Gastroesophageal sphincter (tissue), 4 donors: ENCODE measurements around the gene SH3RF1. TPM values are rescaled to one million over a fixed set of nuclear protein-coding genes. Genes with fewer than 3 reads are reported as not detected.

ENCODE experiments used
- ATAC-seq: fragments of 150-250 bp; one replicate; pipeline ENCODE4 v1.9.1; 2016; ENCODE audit warnings: mild to moderate bottlenecking, moderate library complexity
- H3K27ac ChIP-seq, 4 donors: fragments of 200-600 bp; sonication (generic) in 3 of 4; 1 replicate in 3 of 4; 2 replicates in 1 of 4; pipeline ENCODE4 v1.5.1; 2016 to 2019
- H3K27me3 ChIP-seq: fragments of 200-600 bp; sonication (generic); one replicate; pipeline ENCODE4 v1.5.1; 2019
- H3K36me3 ChIP-seq, 2 donors: fragments of 200-600 bp; sonication (generic); one replicate each; pipeline ENCODE4 v1.5.1; 2019; ENCODE audit warnings: control low read depth in 1 of 2
- H3K4me1 ChIP-seq, 3 donors: fragments of 200-600 bp; sonication (generic); 1 replicate in 2 of 3; 2 replicates in 1 of 3; pipeline ENCODE4 v1.5.1; 2016 to 2019; ENCODE audit warnings: control low read depth in 2 of 3
- H3K4me3 ChIP-seq, 2 donors: fragments of 200-600 bp; sonication (generic); one replicate each; pipeline ENCODE4 v1.5.1; 2019; ENCODE audit warnings: mild to moderate bottlenecking in 1 of 2, moderate library complexity in 1 of 2
- H3K9me3 ChIP-seq, 3 donors: fragments of 200-600 bp; sonication (generic); one replicate each; pipeline ENCODE4 v1.5.1; 2017 to 2019; ENCODE audit warnings: control low read depth in 2 of 3
- EP300 ChIP-seq: sonication (generic); formaldehyde crosslinking; IDR thresholded peaks from one replicate; pipeline ENCODE4 v1.6.1; 2017; ENCODE audit warnings: antibody characterized with exemption, mild to moderate bottlenecking
- POLR2A ChIP-seq, 2 donors: fragments of 450-650 bp; IDR thresholded peaks; one replicate each; pipeline ENCODE4 v1.6.1; 2017; ENCODE audit warnings: antibody characterized with exemption in 2 of 2, mild to moderate bottlenecking in 2 of 2, moderate library complexity in 1 of 2
- POLR2AphosphoS5 ChIP-seq: sonication (generic); formaldehyde crosslinking; IDR thresholded peaks from one replicate; pipeline ENCODE4 v1.6.1; 2017; ENCODE audit warnings: antibody characterized with exemption
- WGBS, 2 donors: methylation state at CpG; one replicate each; pipeline ENCODE4 v1.1.5; 2018; ENCODE audit warnings: low coverage in 1 of 2; 5-methylcytosine and 5-hydroxymethylcytosine counted together
- total RNA-seq, 4 donors: library from RNA; depleted of rRNA; stranded (reverse); fragments of >200 nt; gene quantifications; one replicate each; pipeline ENCODE4 v1.1.0, GENCODE V29; 2016
- TF ChIP-seq, protein P1 (sequence below), 4 experiments: fragments of 200-600 bp in 2 of 4; fragments of 450-650 bp in 2 of 4; sonication (generic) in 1 of 4; IDR thresholded peaks; one replicate each; pipeline ENCODE4 v1.5.1; 2017 to 2019; ENCODE audit warnings: antibody characterized with exemption in 4 of 4, mild to moderate bottlenecking in 2 of 4, moderate library complexity in 2 of 4

Gene SH3RF1
- total RNA-seq, 4 donors from 2014 or later: 9.2 to 17.6 (median 13.3) TPM

DNA sequence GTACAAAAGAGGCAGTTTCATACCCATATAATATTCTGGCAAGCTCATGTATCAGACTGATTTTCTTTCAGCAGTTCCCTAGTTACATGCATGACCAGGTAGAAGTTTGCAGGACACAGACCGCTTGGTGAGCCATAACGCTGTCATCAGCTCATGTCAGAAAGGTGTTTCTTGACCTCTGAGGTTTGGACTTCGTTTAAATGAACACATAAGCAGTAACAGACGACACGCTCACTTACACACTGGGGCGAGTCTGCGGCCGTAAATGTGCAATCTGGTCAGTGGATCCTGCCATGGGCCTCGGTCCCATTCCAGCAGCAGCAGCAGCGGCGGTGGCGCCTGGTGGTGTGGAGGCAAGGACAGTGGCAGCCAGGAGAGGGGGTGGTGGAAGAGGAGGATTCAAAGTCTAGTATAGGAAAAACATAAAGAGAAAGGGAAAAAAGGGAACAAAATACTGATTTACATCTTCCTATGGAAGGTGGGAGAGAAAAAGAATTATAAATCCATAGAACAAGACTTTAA lies 148.8 kb downstream of the SH3RF1 start:
- no peaks in the 10 kb centered on the region for H3K9me3 ChIP-seq
- H3K4me3 ChIP-seq: no peak overlapping the region
- peaks cover 0 to 43% of the 10 kb centered on the region in 2 donors for H3K36me3 ChIP-seq
- H3K27me3 ChIP-seq: no peaks in the 10 kb centered on the region
- H3K4me1 ChIP-seq: no peaks in the 10 kb centered on the region
- no peak for ATAC-seq
- 90 to 97% methylated on average over 7 to 8 of the region's 12 CpGs for WGBS, 2 donors
- no peak overlapping the region for H3K27ac ChIP-seq
- TF ChIP-seq POLR2A (IDR thresholded peaks at IDR 0.05) (no peak), EP300 (no peak), POLR2AphosphoS5 (no peak)
- TF ChIP-seq, protein P1, sequence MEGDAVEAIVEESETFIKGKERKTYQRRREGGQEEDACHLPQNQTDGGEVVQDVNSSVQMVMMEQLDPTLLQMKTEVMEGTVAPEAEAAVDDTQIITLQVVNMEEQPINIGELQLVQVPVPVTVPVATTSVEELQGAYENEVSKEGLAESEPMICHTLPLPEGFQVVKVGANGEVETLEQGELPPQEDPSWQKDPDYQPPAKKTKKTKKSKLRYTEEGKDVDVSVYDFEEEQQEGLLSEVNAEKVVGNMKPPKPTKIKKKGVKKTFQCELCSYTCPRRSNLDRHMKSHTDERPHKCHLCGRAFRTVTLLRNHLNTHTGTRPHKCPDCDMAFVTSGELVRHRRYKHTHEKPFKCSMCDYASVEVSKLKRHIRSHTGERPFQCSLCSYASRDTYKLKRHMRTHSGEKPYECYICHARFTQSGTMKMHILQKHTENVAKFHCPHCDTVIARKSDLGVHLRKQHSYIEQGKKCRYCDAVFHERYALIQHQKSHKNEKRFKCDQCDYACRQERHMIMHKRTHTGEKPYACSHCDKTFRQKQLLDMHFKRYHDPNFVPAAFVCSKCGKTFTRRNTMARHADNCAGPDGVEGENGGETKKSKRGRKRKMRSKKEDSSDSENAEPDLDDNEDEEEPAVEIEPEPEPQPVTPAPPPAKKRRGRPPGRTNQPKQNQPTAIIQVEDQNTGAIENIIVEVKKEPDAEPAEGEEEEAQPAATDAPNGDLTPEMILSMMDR (IDR thresholded peaks at IDR 0.05): no peak

DNA sequence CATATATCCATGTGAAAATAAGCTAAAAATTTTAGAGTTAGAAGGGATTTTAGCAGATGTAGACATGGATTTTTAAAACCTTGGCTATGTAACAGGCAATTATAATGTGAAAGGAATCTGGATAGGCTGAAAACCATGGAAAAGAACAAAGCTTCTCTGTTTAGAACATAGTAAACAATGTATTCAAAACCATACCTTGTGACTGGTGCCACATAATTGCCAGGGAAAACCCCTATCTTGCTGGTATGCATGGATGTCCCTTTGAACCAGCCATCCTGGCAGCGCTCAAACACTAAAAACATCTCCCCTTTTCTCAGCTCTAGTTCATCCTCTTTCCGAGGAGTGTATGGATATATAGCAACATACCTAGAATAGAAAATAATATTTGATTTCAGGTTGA lies 150.1 kb downstream of the SH3RF1 start:
- H3K9me3 ChIP-seq: no peaks in the 10 kb centered on the region
- no peak for ATAC-seq
- WGBS, 2 donors: 79 to 86% methylated on average over 2 of the region's 2 CpGs
- no peak overlapping the region for H3K27ac ChIP-seq
- no peaks in the 10 kb centered on the region for H3K4me1 ChIP-seq
- TF ChIP-seq POLR2AphosphoS5 (no peak), POLR2A (IDR thresholded peaks at IDR 0.05) (no peak), EP300 (no peak)
- H3K4me3 ChIP-seq: no peak overlapping the region
- H3K27me3 ChIP-seq: no peaks in the 10 kb centered on the region
- peaks cover 0 to 56% of the 10 kb centered on the region in 2 donors for H3K36me3 ChIP-seq

DNA sequence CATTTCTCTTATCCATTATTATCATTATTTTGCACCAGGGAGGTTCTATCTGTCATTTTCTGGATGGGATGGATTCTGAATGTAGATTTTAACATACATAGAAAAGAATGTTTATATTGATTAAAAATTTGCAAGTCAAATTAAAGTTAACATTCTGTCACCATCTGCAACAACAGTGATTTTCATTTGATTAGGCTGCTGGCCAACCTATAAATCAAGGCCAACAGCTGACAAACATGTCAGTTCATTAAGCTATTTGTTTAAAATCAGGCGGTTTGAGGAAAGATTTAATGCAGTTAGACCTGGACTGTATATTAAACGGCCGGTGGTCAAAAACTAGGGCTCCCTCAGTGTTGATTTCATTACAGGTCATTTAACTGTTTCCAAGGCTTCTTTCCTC lies 151.2 kb downstream of the SH3RF1 start:
- WGBS, 2 donors: 70 to 93% methylated on average over 3 of the region's 3 CpGs

DNA sequence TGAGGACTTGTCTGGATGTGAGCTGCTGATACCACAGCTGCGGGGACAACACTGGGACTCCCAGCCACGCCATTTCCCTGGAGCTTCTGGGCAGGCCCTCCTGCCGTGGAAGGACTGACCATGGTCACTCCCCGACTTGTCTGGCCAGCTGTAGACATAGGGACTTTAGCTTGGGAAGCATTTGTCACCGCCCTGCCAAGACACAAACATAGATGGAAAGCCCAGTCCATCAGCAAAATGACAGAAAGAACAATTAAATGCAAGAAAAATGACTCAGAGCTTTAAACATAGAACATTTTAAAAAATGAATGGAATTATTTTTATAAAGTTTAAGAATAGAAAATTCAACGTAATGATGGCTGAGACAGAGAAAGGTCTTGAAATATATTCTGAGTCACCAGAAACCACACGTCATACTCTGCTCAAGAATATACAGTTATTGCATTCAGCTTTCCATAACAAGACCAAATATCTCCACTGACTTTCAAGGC lies 153.1 kb downstream of the SH3RF1 start:
- no peak for ATAC-seq
- H3K36me3 ChIP-seq: peaks cover 0 to 84% of the 10 kb centered on the region in 2 donors
- no peak overlapping the region for H3K27ac ChIP-seq
- no peaks in the 10 kb centered on the region for H3K9me3 ChIP-seq
- 45 to 65% methylated on average over 3 to 7 of the region's 7 CpGs for WGBS, 2 donors
- TF ChIP-seq POLR2A (IDR thresholded peaks at IDR 0.05): no peak
- no peak for TF ChIP-seq POLR2AphosphoS5
- TF ChIP-seq EP300: no peak
- TF ChIP-seq, protein P1 (IDR thresholded peaks at IDR 0.05): no peak
- no peak overlapping the region for H3K4me3 ChIP-seq
- H3K27me3 ChIP-seq: no peaks in the 10 kb centered on the region
- H3K4me1 ChIP-seq: no peaks in the 10 kb centered on the region

More for the DNA sequence above, 151.2 kb downstream of the SH3RF1 start:
- Histone ChIP-seq H3K36me3 (peaks cover 0 to 66% of the 10 kb centered on the region in 2 donors), H3K27ac (no peak overlapping the region), H3K4me1 (no peaks in the 10 kb centered on the region), H3K9me3 (no peaks in the 10 kb centered on the region), H3K27me3 (no peaks in the 10 kb centered on the region), H3K4me3 (no peak overlapping the region)
- ATAC-seq: no peak
- TF ChIP-seq, protein P1 (IDR thresholded peaks at IDR 0.05): no peak
- no peak for TF ChIP-seq POLR2A (IDR thresholded peaks at IDR 0.05)
- TF ChIP-seq EP300: no peak
- no peak for TF ChIP-seq POLR2AphosphoS5

DNA sequence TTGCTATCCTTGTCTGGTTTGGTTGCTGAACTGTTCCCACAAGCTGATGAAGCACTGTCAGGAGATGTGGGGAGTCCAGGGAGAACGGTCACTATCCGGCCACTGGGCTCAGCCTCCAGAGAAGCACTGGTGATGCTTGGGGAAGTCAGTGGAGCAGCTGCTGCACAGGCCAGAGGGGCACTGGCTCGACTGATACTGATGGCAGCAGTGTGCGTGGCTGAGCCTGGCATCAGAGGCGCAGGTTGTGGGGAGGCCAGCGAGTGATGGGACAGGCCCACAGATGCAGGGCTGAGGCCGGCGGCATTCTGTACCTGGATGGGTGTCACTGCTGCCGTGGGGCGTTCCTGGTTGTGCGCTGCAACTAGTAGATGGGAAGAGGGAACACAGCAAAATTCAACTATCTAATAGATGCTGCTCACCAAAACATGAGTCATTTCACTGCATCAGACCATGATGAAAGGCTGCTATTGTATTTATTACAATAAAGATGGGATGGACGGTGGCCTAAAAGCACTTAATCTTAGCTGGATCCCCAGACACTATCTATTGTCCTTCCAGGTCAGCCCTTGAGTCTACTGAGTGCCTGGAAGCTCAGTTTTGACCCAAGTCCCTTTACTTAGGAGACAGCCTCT lies 154.4 kb downstream of the SH3RF1 start:
- Histone ChIP-seq H3K36me3 (peaks cover 0 to 88% of the 10 kb centered on the region in 2 donors), H3K27me3 (no peaks in the 10 kb centered on the region), H3K4me3 (no peak overlapping the region), H3K9me3 (no peaks in the 10 kb centered on the region), H3K27ac (no peak overlapping the region), H3K4me1 (no peaks in the 10 kb centered on the region)
- no peak for TF ChIP-seq EP300
- TF ChIP-seq POLR2AphosphoS5: no peak
- no peak for TF ChIP-seq POLR2A (IDR thresholded peaks at IDR 0.05)
- no peak for ATAC-seq
- WGBS, 2 donors: 91% methylated on average over 12 of the region's 12 CpGs; no CpG with 5 or more reads in 1 of the 2 donors

DNA sequence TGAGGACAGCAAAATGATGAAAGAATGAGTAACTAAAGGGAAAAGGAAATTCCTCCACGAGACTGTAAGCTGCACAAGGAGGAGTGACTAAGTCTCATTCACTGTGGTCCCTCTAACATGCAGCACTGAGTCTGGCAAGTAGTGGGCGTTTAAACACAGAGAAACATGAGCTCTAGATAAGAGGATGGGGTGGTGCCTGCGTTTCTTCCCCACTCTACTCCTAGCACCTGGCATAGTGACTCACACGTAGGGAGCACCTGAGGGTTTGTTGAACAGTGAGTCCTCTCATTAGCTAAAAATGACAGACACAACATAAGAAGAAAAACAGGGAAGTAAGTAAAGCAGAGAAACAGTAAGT lies 154.9 kb downstream of the SH3RF1 start:
- peaks cover 0 to 87% of the 10 kb centered on the region in 2 donors for H3K36me3 ChIP-seq
- no peaks in the 10 kb centered on the region for H3K9me3 ChIP-seq
- TF ChIP-seq, protein P1 (IDR thresholded peaks at IDR 0.05): no peak
- TF ChIP-seq EP300 (no peak), POLR2A (IDR thresholded peaks at IDR 0.05) (no peak)
- H3K4me1 ChIP-seq: no peaks in the 10 kb centered on the region
- WGBS, 2 donors: 32% methylated on average over 4 of the region's 4 CpGs; no CpG with 5 or more reads in 1 of the 2 donors
- H3K4me3 ChIP-seq: no peak overlapping the region
- no peak overlapping the region for H3K27ac ChIP-seq
- no peak for ATAC-seq
- no peaks in the 10 kb centered on the region for H3K27me3 ChIP-seq
